GM12878 (cell line): ENCODE measurements around the gene GYG1. TPM values are rescaled to one million over a fixed set of nuclear protein-coding genes. Genes with fewer than 3 reads are reported as not detected.

Source experiments
- ATAC-seq: fragments of 200-7000 bp; cut with Tn5 transposase; 3 replicates; pipeline ENCODE4 v1.9.1; 2020; ENCODE audit warnings: mild to moderate bottlenecking, moderate library complexity
- BruUV-seq: library from RNA; stranded (reverse); fragments of 400-500 nt; replicated peaks from 2 replicates; lab custom pipeline; 2021; lab: Mats Ljungman, UMichigan
- CTCF ChIA-PET: fragments of 300-600 bp; sonication (Branson Sonifier 250); formaldehyde crosslinking; extraction: SDS; loops from one replicate; lab custom pipeline; 2021; ENCODE audit warnings: inconsistent platforms; lab: Yijun Ruan, JAX
- POLR2A ChIA-PET: fragments of 350-600 bp; formaldehyde crosslinking; extraction: SDS; loops from one replicate; lab custom pipeline; 2021; ENCODE audit warnings: inconsistent platforms; lab: Charles Lee
- RAD21 ChIA-PET: fragments of 300-600 bp; sonication (Branson Sonifier 250); formaldehyde crosslinking; loops from one replicate; lab custom pipeline; 2023; ENCODE audit warnings: antibody characterized with exemption; ENCODE audit not compliant: unreplicated experiment; lab: Charles Lee
- SMC1A ChIA-PET: fragments of 300-600 bp; sonication (Branson Sonifier 250); formaldehyde crosslinking; loops from one replicate; lab custom pipeline; 2023; ENCODE audit not compliant: unreplicated experiment, uncharacterized antibody; lab: Charles Lee
- DNase-seq: peaks from one replicate; pipeline ENCODE4 v3.0.0-alpha.2; 2011; ENCODE audit warnings: low read depth, low spot score
- FAIRE-seq: peaks from 3 replicates; lab custom pipeline; 2011; peaks lifted over from hg19 to GRCh38; lab: Jason Lieb, UNC
- H2AFZ ChIP-seq: 2 replicates; pipeline ENCODE4 v1.6.0; 2011; ENCODE audit warnings: low read depth, low read length, control low read depth; ENCODE audit not compliant: control insufficient read depth
- H3K27ac ChIP-seq: 2 replicates; pipeline ENCODE4 v1.5.1; 2011; ENCODE audit warnings: control low read depth; ENCODE audit not compliant: control insufficient read depth, insufficient read depth
- H3K27me3 ChIP-seq, 2 experiments: replicated peaks in 1 of 2; 2 replicates each; pipeline versions ENCODE4 v1.6.0 to v1.6.1; 2011; ENCODE audit warnings: low read length in 1 of 2; ENCODE audit not compliant: control insufficient read depth in 2 of 2, insufficient read depth in 2 of 2
- H3K36me3 ChIP-seq, 2 experiments: 2 replicates each; pipeline ENCODE4 v1.5.1; 2011; ENCODE audit warnings: low read length in 1 of 2; ENCODE audit not compliant: control insufficient read depth in 2 of 2, insufficient read depth in 2 of 2
- H3K4me1 ChIP-seq: 2 replicates; pipeline ENCODE4 v1.6.1; 2011; ENCODE audit warnings: mild to moderate bottlenecking, low read length, moderate library complexity, mixed read lengths; ENCODE audit not compliant: control insufficient read depth, insufficient read depth
- H3K4me2 ChIP-seq: 2 replicates; pipeline ENCODE4 v1.6.0; 2011; ENCODE audit warnings: control low read depth; ENCODE audit not compliant: control insufficient read depth, insufficient read depth
- H3K4me3 ChIP-seq: fragments of 200-600 bp; sonication (generic); 2 replicates; pipeline ENCODE4 v1.5.1; 2016
- H3K79me2 ChIP-seq: 2 replicates; pipeline ENCODE4 v1.6.0; 2011; ENCODE audit warnings: low read length; ENCODE audit not compliant: control insufficient read depth, insufficient read depth
- H3K9ac ChIP-seq: 2 replicates; pipeline ENCODE4 v1.8.0; 2011; ENCODE audit warnings: low read length, control low read depth, mixed read lengths; ENCODE audit not compliant: control insufficient read depth, insufficient read depth
- H3K9me3 ChIP-seq: replicated peaks from 3 replicates; pipeline ENCODE4 v1.5.1; 2011; ENCODE audit warnings: mild to moderate bottlenecking, low read length; ENCODE audit not compliant: control insufficient read depth, insufficient read depth
- H4K20me1 ChIP-seq: 2 replicates; pipeline ENCODE4 v1.6.0; 2011; ENCODE audit not compliant: control insufficient read depth, insufficient read depth
- CUX1 ChIP-seq: IDR thresholded peaks from 2 replicates; pipeline ENCODE4 v1.6.1; 2012; ENCODE audit warnings: improper control_type of control experiment, low read depth, low read length; ENCODE audit not compliant: insufficient replicate concordance
- MAX ChIP-seq: IDR thresholded peaks from 2 replicates; pipeline ENCODE4 v1.6.1; 2012; ENCODE audit warnings: low read depth, low read length, improper control_type of control experiment
- WGBS: methylation state at CpG from one replicate; pipeline ENCODE4 v1.1.6; 2016; ENCODE audit warnings: low lambda C conversion rate; ENCODE audit not compliant: insufficient replicate concordance, insufficient coverage; ENCODE audit errors: missing lambda C conversion rate; 5-methylcytosine and 5-hydroxymethylcytosine counted together
- in situ Hi-C: fragments of 300-500 bp; cut with MboI; formaldehyde crosslinking; loops from 9 replicates; pipeline ENCODE4 v1.14.3; 2018; ENCODE audit warnings: mixed read lengths
- intact Hi-C: fragments of 100-400 bp; cut with micrococcal nuclease; formaldehyde crosslinking; loops from one replicate; pipeline ENCODE4 v1.14.2; 2022; ENCODE audit not compliant: unreplicated experiment
- polyA plus RNA-seq, 11 experiments: library from polyadenylated mRNA; depleted of rRNA in 4 of 11; unstranded in 6 of 11; stranded (reverse) in 5 of 11; fragments of >200 nt; fragmentation: Nextera tagmentation in 4 of 11; fragmentation: Illumina TruSeq in 1 of 11; extraction: Ambion mirVana in 4 of 11; extraction: Trizol in 1 of 11; gene quantifications; 1 replicate in 1 of 11; 2 replicates in 10 of 11; pipeline versions ENCODE4 v1.2.1 to v1.2.3, GENCODE V29; 2011 to 2016; ENCODE audit warnings: inconsistent platforms in 2 of 11, missing spikeins in 2 of 11, low read depth in 1 of 11
- total RNA-seq, 4 experiments: library from RNA; depleted of rRNA in 3 of 4; stranded (reverse); fragments of >200 nt in 3 of 4; fragmentation: Illumina TruSeq in 1 of 4; extraction: Trizol in 1 of 4; gene quantifications; 2 replicates each; pipeline versions ENCODE4 v1.2.1 to v1.2.3, GENCODE V29; 2013 to 2021

The GYG1 gene
- total and polyA plus RNA-seq, 10 of the 15 experiments (the other 5 are each of a cell fraction or from before 2014, with no cell fraction given), result 11.8 to 38.9 (median 22.9) TPM

- CTCF ChIA-PET, result no interaction called here
- no peak for FAIRE-seq
- in situ Hi-C loops (no loop called here), intact Hi-C loops (no loop called here)
- POLR2A ChIA-PET, result no interaction called here
- no peak overlapping the region for H3K9ac ChIP-seq
- TF ChIP-seq MAX (no peak), CUX1 (no peak)
- SMC1A ChIA-PET, result interaction anchor here (2.3 kb wide), 1 partner anchor 17 kb away, joined by 10 read pairs; no protein-coding TSS in a partner anchor
- H2AFZ ChIP-seq, result no peak overlapping the region
- no peaks in the 10 kb centered on the region for H3K27me3 ChIP-seq
- H3K9me3 ChIP-seq, result no peaks in the 10 kb centered on the region
- H3K4me2 ChIP-seq, result no peak overlapping the region
- H3K4me3 ChIP-seq, result no peak overlapping the region
- no peaks in the 10 kb centered on the region for H3K79me2 ChIP-seq
- ATAC-seq, result no peak
- H4K20me1 ChIP-seq, result no peaks in the 10 kb centered on the region
- H3K4me1 ChIP-seq, result no peaks in the 10 kb centered on the region
- RAD21 ChIA-PET, result no interaction called here
- DNase-seq, result no peak
- BruUV-seq, result no TSS peak
- 57% methylated on average over 1 of the region's 1 CpG for WGBS
- no peak overlapping the region for H3K27ac ChIP-seq
- no peaks in the 10 kb centered on the region for H3K36me3 ChIP-seq
Observed at GRCh38 chr3:148971401-148972163, 19.8 kb upstream of the GYG1 start.
